ENCODE data around the gene HOXB2.
A peak's percentile ranks its signal among the peaks of the same experiment; 100 is the strongest.

Gene HOXB2

DNA sequence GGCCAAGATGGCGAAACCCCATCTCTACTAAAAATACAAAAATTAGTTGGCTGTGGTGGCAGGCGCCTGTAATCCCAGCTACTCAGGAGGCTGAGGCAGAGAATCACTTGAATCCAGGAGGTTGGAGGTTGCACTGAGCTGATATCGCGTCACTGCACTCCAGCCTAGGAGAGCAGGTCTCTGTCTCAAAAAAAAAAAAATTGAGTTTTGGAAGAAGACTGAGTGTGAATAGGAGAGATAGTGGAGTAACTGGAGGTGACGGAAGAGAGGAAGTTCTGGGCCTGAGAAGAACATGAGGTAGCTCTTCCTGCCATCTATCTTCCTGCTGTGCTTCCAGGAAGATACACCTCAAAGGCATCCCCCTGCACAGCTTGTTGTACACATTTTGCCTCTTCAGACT lies 25.5 kb downstream of the HOXB2 start (continued):
- TF ChIP-seq ZNF16 (tag by site-specific recombination; IDR thresholded peaks at IDR 0.05; ENCODE audit: low read depth) = no peak
- TF ChIP-seq ZBTB21 (tag by site-specific recombination; IDR thresholded peaks at IDR 0.05) = no peak
- TF ChIP-seq, protein P1, sequence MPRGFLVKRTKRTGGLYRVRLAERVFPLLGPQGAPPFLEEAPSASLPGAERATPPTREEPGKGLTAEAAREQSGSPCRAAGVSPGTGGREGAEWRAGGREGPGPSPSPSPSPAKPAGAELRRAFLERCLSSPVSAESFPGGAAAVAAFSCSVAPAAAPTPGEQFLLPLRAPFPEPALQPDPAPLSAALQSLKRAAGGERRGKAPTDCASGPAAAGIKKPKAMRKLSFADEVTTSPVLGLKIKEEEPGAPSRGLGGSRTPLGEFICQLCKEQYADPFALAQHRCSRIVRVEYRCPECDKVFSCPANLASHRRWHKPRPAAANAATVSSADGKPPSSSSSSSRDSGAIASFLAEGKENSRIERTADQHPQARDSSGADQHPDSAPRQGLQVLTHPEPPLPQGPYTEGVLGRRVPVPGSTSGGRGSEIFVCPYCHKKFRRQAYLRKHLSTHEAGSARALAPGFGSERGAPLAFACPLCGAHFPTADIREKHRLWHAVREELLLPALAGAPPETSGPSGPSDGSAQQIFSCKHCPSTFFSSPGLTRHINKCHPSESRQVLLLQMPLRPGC (tag by site-specific recombination; IDR thresholded peaks at IDR 0.05) = no peak
- TF ChIP-seq ZNF214 (tag by site-specific recombination; IDR thresholded peaks at IDR 0.05; ENCODE audit: borderline replicate concordance) = no peak
- no peak for TF ChIP-seq ZNF626 (tag by site-specific recombination; IDR thresholded peaks at IDR 0.05)
- TF ChIP-seq, protein P2, sequence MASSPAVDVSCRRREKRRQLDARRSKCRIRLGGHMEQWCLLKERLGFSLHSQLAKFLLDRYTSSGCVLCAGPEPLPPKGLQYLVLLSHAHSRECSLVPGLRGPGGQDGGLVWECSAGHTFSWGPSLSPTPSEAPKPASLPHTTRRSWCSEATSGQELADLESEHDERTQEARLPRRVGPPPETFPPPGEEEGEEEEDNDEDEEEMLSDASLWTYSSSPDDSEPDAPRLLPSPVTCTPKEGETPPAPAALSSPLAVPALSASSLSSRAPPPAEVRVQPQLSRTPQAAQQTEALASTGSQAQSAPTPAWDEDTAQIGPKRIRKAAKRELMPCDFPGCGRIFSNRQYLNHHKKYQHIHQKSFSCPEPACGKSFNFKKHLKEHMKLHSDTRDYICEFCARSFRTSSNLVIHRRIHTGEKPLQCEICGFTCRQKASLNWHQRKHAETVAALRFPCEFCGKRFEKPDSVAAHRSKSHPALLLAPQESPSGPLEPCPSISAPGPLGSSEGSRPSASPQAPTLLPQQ (tag by site-specific recombination; IDR thresholded peaks at IDR 0.05) = no peak
- TF ChIP-seq SCRT1 (tag by site-specific recombination; IDR thresholded peaks at IDR 0.05; ENCODE audit: borderline replicate concordance) = no peak

- CTCF ChIA-PET = no interaction called here
- POLR2A ChIA-PET = no interaction called here
These were observed 27.4 kb downstream of the HOXB2 start for GRCh38 chr17:48517478-48517877.

GRCh38 chr17:48515925-48516900 lies 28.7 kb downstream of the HOXB2 start:
- Histone ChIP-seq H3K9me3 (ENCODE audit: control insufficient read depth, insufficient read depth, low read depth, low read length) (no peaks in the 10 kb centered on the region), H3K27ac (ENCODE audit: extremely low read depth, low read depth, low read length) (no peak overlapping the region), H3K4me1 (ENCODE audit: control insufficient read depth, insufficient read depth, low read length) (peaks cover 22% of the 10 kb centered on the region), H3K4me3 (ENCODE audit: low read depth, low read length) (no peak overlapping the region), H3K36me3 (ENCODE audit: control insufficient read depth in 2 of 2, insufficient read depth in 1 of 2, low read length in 2 of 2) (no peaks in the 10 kb centered on the region)
- POLR2A ChIA-PET = no interaction called here
- CTCF ChIA-PET = interaction anchor here (0.6 to 1.6 kb wide), 8 partner anchors 10 to 44 kb away, joined by 3 to 10 read pairs (median 4); no protein-coding TSS in a partner anchor
- TF ChIP-seq ZNF366 (tag by site-specific recombination; conservative IDR thresholded peaks at IDR 0.05) (peak; percentile 97), ZNF596 (tag by site-specific recombination; IDR thresholded peaks at IDR 0.05) (no peak), ZNF645 (tag by site-specific recombination; IDR thresholded peaks at IDR 0.05) (no peak), ZNF426 (tag by site-specific recombination; IDR thresholded peaks at IDR 0.05) (no peak), HOXD13 (CRISPR knock-in tag; IDR thresholded peaks at IDR 0.05; ENCODE audit: borderline replicate concordance) (no peak), ZNF23 (tag by site-specific recombination; IDR thresholded peaks at IDR 0.05; ENCODE audit: borderline replicate concordance) (no peak), ZNF664 (tag by site-specific recombination; IDR thresholded peaks at IDR 0.05) (no peak), BCL11B (tag by site-specific recombination; IDR thresholded peaks at IDR 0.05; ENCODE audit: low read depth) (no peak), ZNF707 (tag by site-specific recombination; IDR thresholded peaks at IDR 0.05) (no peak), ZNF350 (tag by site-specific recombination; IDR thresholded peaks at IDR 0.05) (no peak), ZNF18 (tag by site-specific recombination; IDR thresholded peaks at IDR 0.05) (no peak), ZNF521 (tag by site-specific recombination; IDR thresholded peaks at IDR 0.05) (no peak), RBAK (tag by site-specific recombination; IDR thresholded peaks at IDR 0.05) (no peak), ZNF791 (tag by site-specific recombination; IDR thresholded peaks at IDR 0.05) (0 out of 2 replicates have a peak, but pooled peaks have one; percentile 20), SCRT1 (tag by site-specific recombination; IDR thresholded peaks at IDR 0.05; ENCODE audit: borderline replicate concordance) (no peak), ZNF768 (tag by site-specific recombination; IDR thresholded peaks at IDR 0.05) (no peak), ZNF785 (tag by site-specific recombination; IDR thresholded peaks at IDR 0.05) (no peak)

More at GRCh38 chr17:48517478-48517877, 27.4 kb downstream of the HOXB2 start:
- peaks cover 27% of the 10 kb centered on the region for H3K4me1 ChIP-seq (ENCODE audit: control insufficient read depth, insufficient read depth, low read length)
- H3K36me3 ChIP-seq (ENCODE audit: control insufficient read depth in 2 of 2, insufficient read depth in 1 of 2, low read length in 2 of 2) = no peaks in the 10 kb centered on the region
- H3K9me3 ChIP-seq (ENCODE audit: control insufficient read depth, insufficient read depth, low read depth, low read length) = no peaks in the 10 kb centered on the region
- no peak for TF ChIP-seq GLI4 (tag by site-specific recombination; IDR thresholded peaks at IDR 0.05)
- TF ChIP-seq ZNF561 (tag by site-specific recombination; IDR thresholded peaks at IDR 0.05; ENCODE audit: borderline replicate concordance) = no peak
- no peak for TF ChIP-seq ZNF24 (tag by site-specific recombination; IDR thresholded peaks at IDR 0.05)
- no peak for TF ChIP-seq GLIS1 (tag by site-specific recombination; IDR thresholded peaks at IDR 0.05)
- H3K27ac ChIP-seq (ENCODE audit: extremely low read depth, low read depth, low read length) = no peak overlapping the region
- no peak overlapping the region for H3K4me3 ChIP-seq (ENCODE audit: low read depth, low read length)
